HG03159 (cell line): ENCODE measurements around the gene PLPPR4.

Experiments
- ATAC-seq: cut with Tn5 transposase; IDR thresholded peaks from one replicate; pipeline ENCODE4 v1.9.1; 2021; ENCODE audit warnings: mild to moderate bottlenecking, moderate library complexity; ENCODE audit not compliant: unreplicated experiment

PLPPR4 gene

DNA sequence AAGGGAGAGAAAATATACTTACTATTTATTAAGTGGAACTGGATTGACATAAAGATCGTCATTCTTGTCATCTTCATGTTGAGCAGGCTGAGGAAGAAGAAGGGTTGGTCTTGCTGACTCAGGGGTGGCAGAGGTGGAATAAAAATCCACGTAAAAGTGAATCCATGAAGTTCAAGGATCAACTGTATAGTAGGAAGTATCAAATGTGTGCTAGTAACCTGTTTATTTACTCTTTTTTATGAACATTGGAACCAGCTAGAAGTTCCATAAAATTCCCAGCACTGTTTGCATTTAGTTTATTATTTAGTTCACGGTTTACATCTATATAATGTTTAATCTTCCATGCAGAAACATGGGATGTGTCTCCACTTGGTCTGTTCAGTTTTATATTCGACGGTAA is 70.7 kb downstream of the PLPPR4 start:
- no peak for ATAC-seq

DNA sequence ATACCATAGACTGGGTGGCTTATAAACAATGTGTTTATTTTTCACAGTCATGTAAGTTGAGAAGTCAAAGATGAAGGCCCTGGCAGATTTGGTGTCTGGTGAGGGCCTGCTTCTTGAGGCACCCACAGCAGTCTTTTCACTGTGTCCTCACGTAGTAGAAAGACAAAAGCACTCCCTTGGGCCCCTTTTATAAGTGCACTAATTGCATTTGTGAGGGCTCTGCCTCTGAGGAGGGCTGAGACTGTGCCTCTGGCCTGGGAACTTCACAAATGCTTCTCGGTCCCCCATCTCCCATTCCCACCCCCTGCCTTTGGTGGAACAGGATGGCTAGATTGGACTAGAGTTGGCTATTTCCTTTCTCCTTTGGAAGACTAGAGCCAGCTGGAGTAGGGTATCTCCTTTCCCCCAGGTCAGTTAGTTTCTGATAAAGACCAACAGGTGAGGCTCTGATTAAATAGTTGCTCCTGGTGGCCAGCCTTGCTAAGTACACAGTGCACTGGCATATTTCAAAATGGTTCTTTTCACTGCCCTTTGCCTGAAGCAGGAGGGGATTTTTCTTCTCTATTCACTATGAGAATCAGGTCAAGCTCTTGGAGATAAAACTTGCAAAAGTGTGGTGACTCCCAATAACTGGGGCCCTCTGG is 82.9 kb downstream of the PLPPR4 start:
- ATAC-seq: no peak

GRCh38 chr1:99348397-99349132 is 84.3 kb downstream of the PLPPR4 start:
- ATAC-seq: no peak

DNA sequence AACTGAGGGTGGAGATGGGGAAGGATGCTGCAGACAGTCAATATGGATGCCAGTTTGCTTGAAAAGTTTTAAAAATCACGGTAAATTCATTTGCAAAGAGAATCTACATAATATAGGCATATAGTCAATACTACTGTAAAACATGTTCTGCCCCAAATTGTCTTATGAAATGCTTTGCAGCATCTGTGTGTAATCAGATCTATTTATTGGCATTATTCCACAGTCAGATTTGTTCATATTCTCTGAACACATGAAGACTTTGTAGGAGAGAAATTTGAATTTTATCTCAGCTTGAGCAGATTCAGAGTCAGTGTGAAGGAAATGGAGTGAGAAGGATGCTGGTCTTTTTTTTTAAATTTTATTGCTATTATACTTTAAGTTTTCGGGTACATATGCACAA is 88.5 kb downstream of the PLPPR4 start:
- no peak for ATAC-seq

DNA sequence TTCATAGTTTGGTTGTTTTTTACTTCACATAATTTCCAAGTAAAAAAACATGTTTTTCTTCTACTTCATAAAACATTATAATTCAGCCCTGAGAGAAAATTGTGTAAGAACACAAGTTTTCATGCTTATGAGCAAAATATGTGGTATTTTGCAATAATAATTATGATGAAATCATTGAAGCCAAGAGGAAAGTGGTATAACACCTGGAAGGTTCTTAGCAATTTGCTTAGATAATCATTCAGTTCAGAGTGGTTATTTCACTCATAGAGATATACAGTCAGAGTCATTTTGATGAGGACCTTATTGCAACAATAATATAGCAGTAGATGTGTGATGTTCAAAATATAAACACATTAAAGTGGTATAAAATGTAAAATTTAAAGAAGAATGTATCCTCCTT is 94.5 kb downstream of the PLPPR4 start:
- no peak for ATAC-seq
